Prostate gland (tissue), 2 donors: ENCODE results near the gene ZNF683.

Experiments
- CTCF ChIP-seq, 4 experiments: fragments of 200-600 bp in 2 of 4; fragments of 450-650 bp in 2 of 4; sonication (generic) in 2 of 4; IDR thresholded peaks; 1 replicate in 3 of 4; 2 replicates in 1 of 4; pipeline ENCODE4 v1.5.1; 2016 to 2019; ENCODE audit warnings: antibody characterized with exemption in 4 of 4, mild to moderate bottlenecking in 2 of 4, moderate library complexity in 2 of 4
- POLR2A ChIP-seq: fragments of 450-650 bp; IDR thresholded peaks from one replicate; pipeline ENCODE4 v1.6.1; 2016; ENCODE audit warnings: antibody characterized with exemption, mild to moderate bottlenecking

GRCh38 chr1:26417111-26417759, 44.7 kb upstream of the ZNF683 start:
- TF ChIP-seq CTCF (IDR thresholded peaks at IDR 0.05) = peak in 3 of 4 experiments; percentile 46 to 60 (median 55)
- TF ChIP-seq POLR2A = no peak
